ENCODE results near the gene EMC10. TPM values are rescaled to one million over a fixed set of nuclear protein-coding genes. Genes with fewer than 3 reads are reported as not detected.

EMC10 gene
- total RNA-seq, 1 donor from 2014 or later = 274 TPM

Other genes starting within 250 kb of the EMC10 start
- 0.46 and 0.55 TPM in 2 replicates for gene KCNC3, start 147.1 kb upstream of the EMC10 start, total RNA-seq
- 1.7 and 1.8 TPM in 2 replicates for gene NAPSA, start 110.9 kb upstream of the EMC10 start, total RNA-seq
- 73.4 and 86.5 TPM in 2 replicates for gene NR1H2, start 100.0 kb upstream of the EMC10 start, total RNA-seq
- gene POLD1, start 92.2 kb upstream of the EMC10 start, total RNA-seq = 25.5 and 30.3 TPM in 2 replicates
- not detected in 2 replicates for gene SPIB, start 57.6 kb upstream of the EMC10 start, total RNA-seq
- 0.21 TPM in 1 of 2 replicates, not detected in the other for gene MYBPC2, start 43.6 kb upstream of the EMC10 start, total RNA-seq
- 8.5 and 9.9 TPM in 2 replicates for gene GARIN5A, start 341 bp downstream of the EMC10 start, total RNA-seq
- 26.7 and 26.8 TPM in 2 replicates for gene JOSD2, start 34.7 kb downstream of the EMC10 start, total RNA-seq
- not detected in 2 replicates for gene ASPDH, start 37.4 kb downstream of the EMC10 start, total RNA-seq
- gene LRRC4B, start 91.9 kb downstream of the EMC10 start, total RNA-seq = 9.2 and 9.3 TPM in 2 replicates
- gene SYT3, start 163.4 kb downstream of the EMC10 start, total RNA-seq = 0.29 and 0.55 TPM in 2 replicates
- 4.4 and 16.5 TPM in 2 replicates for gene C19orf81, start 172.9 kb downstream of the EMC10 start, total RNA-seq
- 1.2 and 1.6 TPM in 2 replicates for gene SHANK1, start 243.3 kb downstream of the EMC10 start, total RNA-seq
- gene CLEC11A, start 246.9 kb downstream of the EMC10 start, total RNA-seq = 6.0 and 12.4 TPM in 2 replicates

Measured in kidney epithelial cell (primary cell).